ENCODE measurements around the gene PPP1R15B. TPM values are rescaled to one million over a fixed set of nuclear protein-coding genes. Genes with fewer than 3 reads are reported as not detected.
A peak's percentile ranks its signal among the peaks of the same experiment; 100 is the strongest.

Gene PPP1R15B
- total RNA-seq, 2 donors from 2014 or later, result 63.9 to 71.6 TPM

- Mint-ChIP-seq H3K36me3 (ENCODE audit: low read depth) (peaks cover 75% of the 10 kb centered on the region), H3K4me3 (peak overlapping the region; percentile 25), H3K4me1 (peaks cover 51% of the 10 kb centered on the region), H3K27ac (peak overlapping the region; percentile 60), H3K9me3 (no peaks in the 10 kb centered on the region), H3K27me3 (no peaks in the 10 kb centered on the region)
- ATAC-seq (replicated peaks), result no peak
These were observed 37.5 kb upstream of the PPP1R15B start for GRCh38 chr1:204448991-204449677.

- no peaks in the 10 kb centered on the region for H3K27me3 Mint-ChIP-seq
- H3K27ac Mint-ChIP-seq, result peak overlapping the region; percentile 60
- H3K36me3 Mint-ChIP-seq (ENCODE audit: low read depth), result peaks cover 77% of the 10 kb centered on the region
- H3K4me1 Mint-ChIP-seq, result peaks cover 56% of the 10 kb centered on the region
- peak; percentile 6 for ATAC-seq (replicated peaks)
- H3K4me3 Mint-ChIP-seq, result peak overlapping the region; percentile 25
- no peaks in the 10 kb centered on the region for H3K9me3 Mint-ChIP-seq
These were observed 36.8 kb upstream of the PPP1R15B start for GRCh38 chr1:204448344-204448964.

GRCh38 chr1:204447736-204448135, 36.1 kb upstream of the PPP1R15B start:
- Mint-ChIP-seq H3K4me1 (peaks cover 51% of the 10 kb centered on the region), H3K9me3 (no peaks in the 10 kb centered on the region), H3K27ac (peak overlapping the region; percentile 60), H3K36me3 (ENCODE audit: low read depth) (peaks cover 77% of the 10 kb centered on the region), H3K4me3 (no peak overlapping the region), H3K27me3 (no peaks in the 10 kb centered on the region)
- ATAC-seq (replicated peaks), result no peak

GRCh38 chr1:204447190-204447589, 35.6 kb upstream of the PPP1R15B start:
- H3K4me3 Mint-ChIP-seq, result no peak overlapping the region
- H3K27me3 Mint-ChIP-seq, result no peaks in the 10 kb centered on the region
- no peaks in the 10 kb centered on the region for H3K9me3 Mint-ChIP-seq
- peak overlapping the region; percentile 91 for H3K27ac Mint-ChIP-seq
- H3K4me1 Mint-ChIP-seq, result peaks cover 50% of the 10 kb centered on the region
- peaks cover 81% of the 10 kb centered on the region for H3K36me3 Mint-ChIP-seq (ENCODE audit: low read depth)
- no peak for ATAC-seq (replicated peaks)

- Mint-ChIP-seq H3K4me1 (peaks cover 46% of the 10 kb centered on the region), H3K9me3 (no peaks in the 10 kb centered on the region)
These were observed 34.9 kb upstream of the PPP1R15B start for GRCh38 chr1:204446413-204447111.

GRCh38 chr1:204445860-204446412, 34.3 kb upstream of the PPP1R15B start:
- peaks cover 43% of the 10 kb centered on the region for H3K4me1 Mint-ChIP-seq
- ATAC-seq (replicated peaks), result no peak

More at GRCh38 chr1:204446413-204447111, 34.9 kb upstream of the PPP1R15B start:
- Mint-ChIP-seq H3K4me3 (peak overlapping the region; percentile 37), H3K36me3 (ENCODE audit: low read depth) (peaks cover 87% of the 10 kb centered on the region), H3K27ac (peak overlapping the region; percentile 91), H3K27me3 (no peaks in the 10 kb centered on the region)
- ATAC-seq (replicated peaks), result peak; percentile 61

GRCh38 chr1:204443871-204444581, 32.4 kb upstream of the PPP1R15B start:
- Mint-ChIP-seq H3K36me3 (ENCODE audit: low read depth) (peaks cover 92% of the 10 kb centered on the region), H3K27me3 (no peaks in the 10 kb centered on the region), H3K27ac (peak overlapping the region; percentile 89), H3K4me3 (peak overlapping the region; percentile 76), H3K4me1 (peaks cover 37% of the 10 kb centered on the region), H3K9me3 (no peaks in the 10 kb centered on the region)
- ATAC-seq (replicated peaks), result peak; percentile 93

More at GRCh38 chr1:204445860-204446412, 34.3 kb upstream of the PPP1R15B start:
- peak overlapping the region; percentile 91 for H3K27ac Mint-ChIP-seq
- H3K27me3 Mint-ChIP-seq, result no peaks in the 10 kb centered on the region
- H3K9me3 Mint-ChIP-seq, result no peaks in the 10 kb centered on the region
- H3K4me3 Mint-ChIP-seq, result peak overlapping the region; percentile 12
- H3K36me3 Mint-ChIP-seq (ENCODE audit: low read depth), result peaks cover 93% of the 10 kb centered on the region

- peak overlapping the region; percentile 76 for H3K4me3 Mint-ChIP-seq
- no peaks in the 10 kb centered on the region for H3K9me3 Mint-ChIP-seq
- ATAC-seq (replicated peaks), result no peak
- H3K27me3 Mint-ChIP-seq, result no peaks in the 10 kb centered on the region
- H3K36me3 Mint-ChIP-seq (ENCODE audit: low read depth), result peaks cover 92% of the 10 kb centered on the region
- peak overlapping the region; percentile 89 for H3K27ac Mint-ChIP-seq
- peaks cover 37% of the 10 kb centered on the region for H3K4me1 Mint-ChIP-seq
These were observed 31.6 kb upstream of the PPP1R15B start for GRCh38 chr1:204443260-204443619.

- H3K27ac Mint-ChIP-seq, result peak overlapping the region; percentile 61
- H3K27me3 Mint-ChIP-seq, result no peaks in the 10 kb centered on the region
- no peaks in the 10 kb centered on the region for H3K9me3 Mint-ChIP-seq
- peak overlapping the region; percentile 76 for H3K4me3 Mint-ChIP-seq
- peaks cover 95% of the 10 kb centered on the region for H3K36me3 Mint-ChIP-seq (ENCODE audit: low read depth)
- ATAC-seq (replicated peaks), result no peak
- peaks cover 40% of the 10 kb centered on the region for H3K4me1 Mint-ChIP-seq
These were observed 31.0 kb upstream of the PPP1R15B start for GRCh38 chr1:204442376-204443259.

GRCh38 chr1:204441558-204441957, 29.9 kb upstream of the PPP1R15B start:
- peak overlapping the region; percentile 61 for H3K27ac Mint-ChIP-seq
- H3K36me3 Mint-ChIP-seq (ENCODE audit: low read depth), result peaks cover 95% of the 10 kb centered on the region
- H3K9me3 Mint-ChIP-seq, result no peaks in the 10 kb centered on the region
- H3K4me1 Mint-ChIP-seq, result peaks cover 45% of the 10 kb centered on the region
- H3K4me3 Mint-ChIP-seq, result no peak overlapping the region
- no peaks in the 10 kb centered on the region for H3K27me3 Mint-ChIP-seq
- no peak for ATAC-seq (replicated peaks)

- no peak for ATAC-seq (replicated peaks)
- Mint-ChIP-seq H3K36me3 (ENCODE audit: low read depth) (peaks cover 97% of the 10 kb centered on the region), H3K9me3 (no peaks in the 10 kb centered on the region), H3K27ac (peak overlapping the region; percentile 87), H3K4me1 (peaks cover 49% of the 10 kb centered on the region), H3K4me3 (peak overlapping the region; percentile 58), H3K27me3 (no peaks in the 10 kb centered on the region)
These were observed 28.2 kb upstream of the PPP1R15B start for GRCh38 chr1:204439621-204440375.

- Mint-ChIP-seq H3K36me3 (ENCODE audit: low read depth) (peaks cover 97% of the 10 kb centered on the region), H3K27ac (peak overlapping the region; percentile 87), H3K4me3 (peak overlapping the region; percentile 58), H3K27me3 (no peaks in the 10 kb centered on the region), H3K9me3 (no peaks in the 10 kb centered on the region), H3K4me1 (peaks cover 38% of the 10 kb centered on the region)
- peak; percentile 94 for ATAC-seq (replicated peaks)
These were observed 27.0 kb upstream of the PPP1R15B start for GRCh38 chr1:204438628-204439027.

All from activated T-helper 17 cell treated with anti-CD3 and anti-CD28 coated beads, Interleukin-2, amount 50 U/mL, for 72 hours (primary cell).